ENCODE measurements around the gene WDR26. TPM values are rescaled to one million over a fixed set of nuclear protein-coding genes. Genes with fewer than 3 reads are reported as not detected.

Gene WDR26
- polyA plus RNA-seq, 1 experiment = 58.7 TPM

GRCh38 chr1:224435999-224436398 is 1.4 kb upstream of the WDR26 start:
- peak overlapping the region; percentile 11 for H3K4me3 ChIP-seq (ENCODE audit: low read depth, low read length)
- H3K27ac ChIP-seq (ENCODE audit: low read depth, low read length) = peak overlapping the region; percentile 66
- POLR2A ChIA-PET = interaction anchor here (0.6 kb wide), 1 partner anchor 21 kb away, joined by 3 read pairs; no protein-coding TSS in a partner anchor
- H3K9me3 ChIP-seq (ENCODE audit: control insufficient read depth, insufficient read depth, low read length) = no peaks in the 10 kb centered on the region; the same call in 1 of the 2 replicates
- TF ChIP-seq CTCF (IDR thresholded peaks at IDR 0.05; ENCODE audit: low read depth, low read length) = no peak
- no peak for DNase-seq (ENCODE audit: low read depth, low spot score)
- CTCF ChIA-PET = interaction anchor here (1.5 to 2.5 kb wide), 2 partner anchors 21 to 487 kb away, joined by 6 to 24 read pairs; no protein-coding TSS in a partner anchor
- H3K27me3 ChIP-seq (ENCODE audit: control insufficient read depth, insufficient read depth, low read length) = no peaks in the 10 kb centered on the region

- DNase-seq (ENCODE audit: low read depth, low spot score) = peak; percentile 85
- Histone ChIP-seq H3K27me3 (ENCODE audit: control insufficient read depth, insufficient read depth, low read length) (no peaks in the 10 kb centered on the region), H3K9me3 (ENCODE audit: control insufficient read depth, insufficient read depth, low read length) (no peaks in the 10 kb centered on the region; the same call in 1 of the 2 replicates), H3K4me3 (ENCODE audit: low read depth, low read length) (peak overlapping the region; percentile 87), H3K27ac (ENCODE audit: low read depth, low read length) (peak overlapping the region; percentile 92)
- no peak for TF ChIP-seq CTCF (IDR thresholded peaks at IDR 0.05; ENCODE audit: low read depth, low read length)
- ChIA-PET POLR2A (interaction anchor here (0.6 to 1.6 kb wide), 5 partner anchors 12 to 67 kb away, joined by 3 to 5 read pairs (median 3); no protein-coding TSS in a partner anchor), CTCF (interaction anchor here (1.5 to 2.5 kb wide), 2 partner anchors 22 to 487 kb away, joined by 6 to 24 read pairs; no protein-coding TSS in a partner anchor)
Observed at GRCh38 chr1:224435318-224435763, 744 bp upstream of the WDR26 start.

DNA sequence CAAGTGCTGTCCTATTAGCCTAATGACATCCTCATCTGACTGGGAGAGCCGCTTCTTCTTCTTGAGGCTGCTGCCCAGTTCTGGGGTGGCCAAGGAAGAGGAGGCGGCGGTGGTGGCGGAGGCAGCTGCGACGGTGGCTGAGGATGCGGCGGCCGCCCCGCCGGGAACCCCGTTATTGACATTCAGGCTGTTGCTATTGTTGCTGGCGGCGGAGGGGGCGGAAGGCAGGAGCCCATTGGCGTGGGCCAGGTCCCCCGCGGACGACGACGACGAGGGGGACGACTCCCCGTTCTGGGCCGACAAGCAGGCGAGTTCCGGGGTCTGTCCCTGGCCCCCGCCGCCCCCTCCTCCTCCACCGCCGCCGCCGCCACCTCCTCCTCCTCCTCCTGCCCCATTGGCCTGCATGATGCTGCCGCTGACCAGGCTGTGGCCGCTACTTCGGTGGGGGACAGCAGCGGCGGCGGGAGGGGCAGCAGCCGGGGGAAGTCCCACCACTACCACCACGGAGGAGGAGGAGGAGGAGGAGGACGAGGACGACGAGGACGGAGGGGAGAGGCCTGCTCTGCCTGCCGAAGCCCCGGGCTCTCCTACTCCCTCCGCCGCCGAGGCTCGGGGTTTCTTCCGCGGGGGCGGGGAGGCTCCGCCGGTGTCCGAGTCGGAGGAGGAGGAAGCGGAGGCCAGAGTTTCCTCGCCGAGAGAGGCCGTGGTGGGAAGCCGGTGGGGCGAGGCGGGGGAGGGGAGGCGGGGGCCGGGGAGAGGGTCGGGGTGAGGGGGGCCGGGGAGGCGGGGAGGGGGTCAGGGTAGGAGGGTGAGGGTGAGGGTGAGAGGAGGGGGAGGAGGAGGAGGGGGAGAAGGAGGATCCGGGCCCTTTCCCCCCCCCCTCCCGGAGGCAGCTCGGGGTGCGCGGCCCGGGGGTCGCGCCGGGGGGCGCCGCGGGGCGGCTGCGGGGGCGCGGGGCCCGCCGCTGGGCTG is 610 bp downstream of the WDR26 start:
- no peak for TF ChIP-seq CTCF (IDR thresholded peaks at IDR 0.05; ENCODE audit: low read depth, low read length)
- peak overlapping the region; percentile 87 for H3K4me3 ChIP-seq (ENCODE audit: low read depth, low read length)
- H3K27me3 ChIP-seq (ENCODE audit: control insufficient read depth, insufficient read depth, low read length) = no peaks in the 10 kb centered on the region
- peak overlapping the region; percentile 77 for H3K27ac ChIP-seq (ENCODE audit: low read depth, low read length)
- POLR2A ChIA-PET = interaction anchor here (0.6 to 1.6 kb wide), 9 partner anchors 9 to 1203 kb away, joined by 3 to 9 read pairs (median 4); no protein-coding TSS in a partner anchor
- CTCF ChIA-PET = interaction anchor here (2.5 kb wide), 1 partner anchor 23 kb away, joined by 24 read pairs; no protein-coding TSS in a partner anchor
- no peaks in the 10 kb centered on the region; the same call in 1 of the 2 replicates for H3K9me3 ChIP-seq (ENCODE audit: control insufficient read depth, insufficient read depth, low read length)
- DNase-seq (ENCODE audit: low read depth, low spot score) = no peak

DNA sequence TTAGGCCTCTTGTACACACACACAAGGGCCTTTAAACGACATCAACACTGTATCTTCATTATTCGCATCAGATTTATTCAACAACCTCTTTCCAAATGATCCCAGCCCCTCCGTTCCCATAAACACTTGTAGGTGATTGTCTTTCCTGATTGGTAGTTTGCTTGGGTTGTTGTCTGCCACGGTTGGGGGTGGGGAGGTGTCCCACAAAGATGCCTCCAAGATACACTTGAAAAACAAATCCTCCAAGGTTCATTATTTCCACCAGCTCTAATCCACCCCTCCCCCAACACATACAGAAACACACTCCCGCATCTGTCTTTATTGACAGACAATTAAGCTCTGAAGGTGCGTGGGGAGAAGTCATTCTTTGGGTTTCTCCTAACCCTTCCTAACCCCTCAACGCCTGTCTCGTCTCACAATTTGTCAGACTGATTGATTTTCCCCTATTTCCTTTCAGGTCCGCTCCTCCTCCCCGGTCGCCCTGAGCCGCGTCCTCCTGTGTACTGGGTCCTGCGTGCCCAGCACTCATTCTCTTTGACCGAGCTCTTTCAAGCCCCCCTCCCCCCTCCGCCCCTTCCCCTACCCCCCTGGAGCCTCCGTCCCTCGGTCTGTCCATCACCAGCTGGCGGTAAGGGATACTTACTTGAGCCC is 1.4 kb downstream of the WDR26 start:
- ChIA-PET POLR2A (interaction anchor here (0.6 to 1.4 kb wide), 3 partner anchors 11 to 1203 kb away, joined by 3 read pairs; no protein-coding TSS in a partner anchor), CTCF (interaction anchor here (1.6 kb wide), 1 partner anchor 462 kb away, joined by 6 read pairs; no protein-coding TSS in a partner anchor)
- Histone ChIP-seq H3K9me3 (ENCODE audit: control insufficient read depth, insufficient read depth, low read length) (no peaks in the 10 kb centered on the region; the same call in 1 of the 2 replicates), H3K27ac (ENCODE audit: low read depth, low read length) (peak overlapping the region; percentile 77), H3K4me3 (ENCODE audit: low read depth, low read length) (peak overlapping the region; percentile 87), H3K27me3 (ENCODE audit: control insufficient read depth, insufficient read depth, low read length) (no peaks in the 10 kb centered on the region)
- DNase-seq (ENCODE audit: low read depth, low spot score) = no peak
- no peak for TF ChIP-seq CTCF (IDR thresholded peaks at IDR 0.05; ENCODE audit: low read depth, low read length)
